NK-92 treated with Interleukin-12 subunit alpha and Interleukin-12 subunit beta, amount 100 ng/mL, for 24 hours (cell line): Measurements from ENCODE around the gene ADARB2.
"Not testable (repeated sequence)": the region's sequence is repeated elsewhere in the genome, so short reads cannot be mapped to it uniquely, and the experiment has no call there.

Source experiments
- DNase-seq: peaks from one replicate; lab custom pipeline; 2025; lab: John Stamatoyannopoulos, UW

Gene ADARB2

GRCh38 chr10:1465418-1465911 is 271.9 kb downstream of the ADARB2 start:
- peak; percentile 9 for DNase-seq

- no peak for DNase-seq
These were observed 272.4 kb downstream of the ADARB2 start for GRCh38 chr10:1464881-1465417.

GRCh38 chr10:1463971-1464370 is 273.4 kb downstream of the ADARB2 start:
- not testable (repeated sequence) for DNase-seq

GRCh38 chr10:1462994-1463633 is 274.2 kb downstream of the ADARB2 start:
- DNase-seq: no peak

GRCh38 chr10:1462521-1462920 is 274.8 kb downstream of the ADARB2 start:
- no peak for DNase-seq

GRCh38 chr10:1462032-1462431 is 275.3 kb downstream of the ADARB2 start:
- DNase-seq: no peak

- no peak for DNase-seq
These were observed 276.3 kb downstream of the ADARB2 start for GRCh38 chr10:1461016-1461415.

- not testable (repeated sequence) for DNase-seq
These were observed 277.7 kb downstream of the ADARB2 start for GRCh38 chr10:1459664-1460063.

- DNase-seq: no peak
These were observed 282.4 kb downstream of the ADARB2 start for GRCh38 chr10:1454951-1455350.

GRCh38 chr10:1454428-1454827 is 282.9 kb downstream of the ADARB2 start:
- DNase-seq: no peak

GRCh38 chr10:1452777-1453176 is 284.5 kb downstream of the ADARB2 start:
- no peak for DNase-seq

- no peak for DNase-seq
These were observed 285.4 kb downstream of the ADARB2 start for GRCh38 chr10:1451941-1452340.

GRCh38 chr10:1451362-1451888 is 285.9 kb downstream of the ADARB2 start:
- DNase-seq: no peak

- no peak for DNase-seq
These were observed 287.6 kb downstream of the ADARB2 start for GRCh38 chr10:1449572-1450205.

- DNase-seq: no peak
These were observed 288.3 kb downstream of the ADARB2 start for GRCh38 chr10:1449021-1449420.

GRCh38 chr10:1448252-1448930 is 288.9 kb downstream of the ADARB2 start:
- DNase-seq: no peak

- no peak for DNase-seq
These were observed 292.5 kb downstream of the ADARB2 start for GRCh38 chr10:1444826-1445225.

GRCh38 chr10:1440897-1441296 is 296.4 kb downstream of the ADARB2 start:
- DNase-seq: no peak

- DNase-seq: no peak
These were observed 302.2 kb downstream of the ADARB2 start for GRCh38 chr10:1434912-1435692.

- DNase-seq: no peak
These were observed 303.1 kb downstream of the ADARB2 start for GRCh38 chr10:1434202-1434601.

GRCh38 chr10:1432161-1432560 is 305.2 kb downstream of the ADARB2 start:
- DNase-seq: no peak

GRCh38 chr10:1431229-1431628 is 306.1 kb downstream of the ADARB2 start:
- no peak for DNase-seq
